GM12878 (cell line): Measurements from ENCODE around the gene TCERG1. TPM values are rescaled to one million over a fixed set of nuclear protein-coding genes. Genes with fewer than 3 reads are reported as not detected.

Experiments
- ASH2L ChIP-seq: fragments of 300-600, 200-600 bp; sonication (generic); IDR thresholded peaks from 2 replicates; pipeline ENCODE4 v1.6.1; 2017; ENCODE audit warnings: low read depth, mild to moderate bottlenecking, borderline replicate concordance
- EZH2 ChIP-seq: IDR thresholded peaks from 2 replicates; pipeline ENCODE4 v1.6.1; 2012; ENCODE audit warnings: low read depth, mild to moderate bottlenecking, control low read depth, inconsistent platforms, low read length, borderline replicate concordance; ENCODE audit not compliant: control insufficient read depth
- polyA plus RNA-seq, 11 experiments: library from polyadenylated mRNA; depleted of rRNA in 4 of 11; unstranded in 6 of 11; stranded (reverse) in 5 of 11; fragments of >200 nt; fragmentation: Nextera tagmentation in 4 of 11; fragmentation: Illumina TruSeq in 1 of 11; extraction: Ambion mirVana in 4 of 11; extraction: Trizol in 1 of 11; gene quantifications; 1 replicate in 1 of 11; 2 replicates in 10 of 11; pipeline versions ENCODE4 v1.2.1 to v1.2.3, GENCODE V29; 2011 to 2016; ENCODE audit warnings: inconsistent platforms in 2 of 11, missing spikeins in 2 of 11, low read depth in 1 of 11
- total RNA-seq, 4 experiments: library from RNA; depleted of rRNA in 3 of 4; stranded (reverse); fragments of >200 nt in 3 of 4; fragmentation: Illumina TruSeq in 1 of 4; extraction: Trizol in 1 of 4; gene quantifications; 2 replicates each; pipeline versions ENCODE4 v1.2.1 to v1.2.3, GENCODE V29; 2013 to 2021
- TF ChIP-seq, protein P1 (sequence below): fragments of 450-650 bp; IDR thresholded peaks from 2 replicates; pipeline ENCODE4 v1.6.1; 2017; ENCODE audit warnings: borderline replicate concordance
- TF ChIP-seq, protein P2 (sequence below): IDR thresholded peaks from 2 replicates; pipeline ENCODE4 v1.6.1; 2012; ENCODE audit warnings: low read depth, low read length, improper control_type of control experiment
- TF ChIP-seq, protein P3 (sequence below): IDR thresholded peaks from 2 replicates; pipeline ENCODE4 v1.6.1; 2012; ENCODE audit warnings: improper control_type of control experiment, low read depth, low read length; ENCODE audit not compliant: insufficient replicate concordance
- TF ChIP-seq, protein P4 (sequence below): fragments of 450-650 bp; formaldehyde crosslinking; IDR thresholded peaks from 2 replicates; pipeline ENCODE4 v1.4.0; 2022; ENCODE audit warnings: mild to moderate bottlenecking, moderate library complexity

TCERG1 gene
- total and polyA plus RNA-seq, 10 of the 15 experiments (the other 5 are each of a cell fraction or from before 2014, with no cell fraction given), result 51.5 to 131 (median 91.6) TPM

DNA sequence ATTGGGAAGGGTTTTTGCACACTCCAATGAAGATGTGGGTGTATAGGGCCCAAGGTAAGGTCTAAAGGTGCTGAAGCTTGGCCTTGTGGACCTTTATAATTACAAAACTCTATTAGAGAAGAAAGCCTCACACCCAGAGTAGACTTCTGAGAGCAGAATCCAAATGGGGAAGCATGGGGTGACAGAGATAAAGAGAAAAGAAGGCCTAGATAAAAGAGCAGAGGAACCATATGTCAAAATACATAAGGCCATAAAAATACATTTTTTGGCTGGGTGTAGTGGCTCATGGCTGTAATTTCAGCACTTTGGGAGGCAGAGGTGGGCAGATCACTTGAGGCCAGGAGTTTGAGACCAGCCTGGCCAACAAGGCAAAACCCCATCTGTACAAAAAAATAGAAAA lies 27.4 kb upstream of the TCERG1 start (continued):
- TF ChIP-seq, protein P1, sequence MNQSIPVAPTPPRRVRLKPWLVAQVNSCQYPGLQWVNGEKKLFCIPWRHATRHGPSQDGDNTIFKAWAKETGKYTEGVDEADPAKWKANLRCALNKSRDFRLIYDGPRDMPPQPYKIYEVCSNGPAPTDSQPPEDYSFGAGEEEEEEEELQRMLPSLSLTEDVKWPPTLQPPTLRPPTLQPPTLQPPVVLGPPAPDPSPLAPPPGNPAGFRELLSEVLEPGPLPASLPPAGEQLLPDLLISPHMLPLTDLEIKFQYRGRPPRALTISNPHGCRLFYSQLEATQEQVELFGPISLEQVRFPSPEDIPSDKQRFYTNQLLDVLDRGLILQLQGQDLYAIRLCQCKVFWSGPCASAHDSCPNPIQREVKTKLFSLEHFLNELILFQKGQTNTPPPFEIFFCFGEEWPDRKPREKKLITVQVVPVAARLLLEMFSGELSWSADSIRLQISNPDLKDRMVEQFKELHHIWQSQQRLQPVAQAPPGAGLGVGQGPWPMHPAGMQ, result no peak
- TF ChIP-seq EZH2, result no peak
- TF ChIP-seq, protein P2, sequence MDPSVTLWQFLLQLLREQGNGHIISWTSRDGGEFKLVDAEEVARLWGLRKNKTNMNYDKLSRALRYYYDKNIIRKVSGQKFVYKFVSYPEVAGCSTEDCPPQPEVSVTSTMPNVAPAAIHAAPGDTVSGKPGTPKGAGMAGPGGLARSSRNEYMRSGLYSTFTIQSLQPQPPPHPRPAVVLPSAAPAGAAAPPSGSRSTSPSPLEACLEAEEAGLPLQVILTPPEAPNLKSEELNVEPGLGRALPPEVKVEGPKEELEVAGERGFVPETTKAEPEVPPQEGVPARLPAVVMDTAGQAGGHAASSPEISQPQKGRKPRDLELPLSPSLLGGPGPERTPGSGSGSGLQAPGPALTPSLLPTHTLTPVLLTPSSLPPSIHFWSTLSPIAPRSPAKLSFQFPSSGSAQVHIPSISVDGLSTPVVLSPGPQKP, result no peak
- TF ChIP-seq, protein P3, sequence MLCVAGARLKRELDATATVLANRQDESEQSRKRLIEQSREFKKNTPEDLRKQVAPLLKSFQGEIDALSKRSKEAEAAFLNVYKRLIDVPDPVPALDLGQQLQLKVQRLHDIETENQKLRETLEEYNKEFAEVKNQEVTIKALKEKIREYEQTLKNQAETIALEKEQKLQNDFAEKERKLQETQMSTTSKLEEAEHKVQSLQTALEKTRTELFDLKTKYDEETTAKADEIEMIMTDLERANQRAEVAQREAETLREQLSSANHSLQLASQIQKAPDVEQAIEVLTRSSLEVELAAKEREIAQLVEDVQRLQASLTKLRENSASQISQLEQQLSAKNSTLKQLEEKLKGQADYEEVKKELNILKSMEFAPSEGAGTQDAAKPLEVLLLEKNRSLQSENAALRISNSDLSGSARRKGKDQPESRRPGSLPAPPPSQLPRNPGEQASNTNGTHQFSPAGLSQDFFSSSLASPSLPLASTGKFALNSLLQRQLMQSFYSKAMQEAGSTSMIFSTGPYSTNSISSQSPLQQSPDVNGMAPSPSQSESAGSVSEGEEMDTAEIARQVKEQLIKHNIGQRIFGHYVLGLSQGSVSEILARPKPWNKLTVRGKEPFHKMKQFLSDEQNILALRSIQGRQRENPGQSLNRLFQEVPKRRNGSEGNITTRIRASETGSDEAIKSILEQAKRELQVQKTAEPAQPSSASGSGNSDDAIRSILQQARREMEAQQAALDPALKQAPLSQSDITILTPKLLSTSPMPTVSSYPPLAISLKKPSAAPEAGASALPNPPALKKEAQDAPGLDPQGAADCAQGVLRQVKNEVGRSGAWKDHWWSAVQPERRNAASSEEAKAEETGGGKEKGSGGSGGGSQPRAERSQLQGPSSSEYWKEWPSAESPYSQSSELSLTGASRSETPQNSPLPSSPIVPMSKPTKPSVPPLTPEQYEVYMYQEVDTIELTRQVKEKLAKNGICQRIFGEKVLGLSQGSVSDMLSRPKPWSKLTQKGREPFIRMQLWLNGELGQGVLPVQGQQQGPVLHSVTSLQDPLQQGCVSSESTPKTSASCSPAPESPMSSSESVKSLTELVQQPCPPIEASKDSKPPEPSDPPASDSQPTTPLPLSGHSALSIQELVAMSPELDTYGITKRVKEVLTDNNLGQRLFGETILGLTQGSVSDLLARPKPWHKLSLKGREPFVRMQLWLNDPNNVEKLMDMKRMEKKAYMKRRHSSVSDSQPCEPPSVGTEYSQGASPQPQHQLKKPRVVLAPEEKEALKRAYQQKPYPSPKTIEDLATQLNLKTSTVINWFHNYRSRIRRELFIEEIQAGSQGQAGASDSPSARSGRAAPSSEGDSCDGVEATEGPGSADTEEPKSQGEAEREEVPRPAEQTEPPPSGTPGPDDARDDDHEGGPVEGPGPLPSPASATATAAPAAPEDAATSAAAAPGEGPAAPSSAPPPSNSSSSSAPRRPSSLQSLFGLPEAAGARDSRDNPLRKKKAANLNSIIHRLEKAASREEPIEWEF, result no peak
- TF ChIP-seq, protein P4, sequence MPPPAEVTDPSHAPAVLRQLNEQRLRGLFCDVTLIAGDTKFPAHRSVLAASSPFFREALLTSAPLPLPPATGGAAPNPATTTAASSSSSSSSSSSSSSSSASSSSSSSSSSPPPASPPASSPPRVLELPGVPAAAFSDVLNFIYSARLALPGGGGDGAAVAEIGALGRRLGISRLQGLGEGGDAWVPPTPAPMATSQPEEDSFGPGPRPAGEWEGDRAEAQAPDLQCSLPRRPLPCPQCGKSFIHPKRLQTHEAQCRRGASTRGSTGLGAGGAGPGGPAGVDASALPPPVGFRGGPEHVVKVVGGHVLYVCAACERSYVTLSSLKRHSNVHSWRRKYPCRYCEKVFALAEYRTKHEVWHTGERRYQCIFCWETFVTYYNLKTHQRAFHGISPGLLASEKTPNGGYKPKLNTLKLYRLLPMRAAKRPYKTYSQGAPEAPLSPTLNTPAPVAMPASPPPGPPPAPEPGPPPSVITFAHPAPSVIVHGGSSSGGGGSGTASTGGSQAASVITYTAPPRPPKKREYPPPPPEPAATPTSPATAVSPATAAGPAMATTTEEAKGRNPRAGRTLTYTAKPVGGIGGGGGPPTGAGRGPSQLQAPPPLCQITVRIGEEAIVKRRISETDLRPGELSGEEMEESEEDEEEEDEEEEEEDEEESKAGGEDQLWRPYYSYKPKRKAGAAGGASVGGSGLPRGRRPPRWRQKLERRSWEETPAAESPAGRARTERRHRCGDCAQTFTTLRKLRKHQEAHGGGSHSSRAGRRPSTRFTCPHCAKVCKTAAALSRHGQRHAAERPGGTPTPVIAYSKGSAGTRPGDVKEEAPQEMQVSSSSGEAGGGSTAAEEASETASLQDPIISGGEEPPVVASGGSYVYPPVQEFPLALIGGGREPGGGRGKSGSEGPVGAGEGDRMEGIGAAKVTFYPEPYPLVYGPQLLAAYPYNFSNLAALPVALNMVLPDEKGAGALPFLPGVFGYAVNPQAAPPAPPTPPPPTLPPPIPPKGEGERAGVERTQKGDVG (CRISPR knock-in tag), result no peak
- no peak for TF ChIP-seq ASH2L
